HG03521 (cell line): ENCODE measurements around the gene CCNI.
"Not testable (repeated sequence)": the region's sequence is repeated elsewhere in the genome, so short reads cannot be mapped to it uniquely, and the experiment has no call there.

Experiments used
- ATAC-seq: cut with Tn5 transposase; IDR thresholded peaks from one replicate; pipeline ENCODE4 v1.9.1; 2021; ENCODE audit warnings: mild to moderate bottlenecking, moderate library complexity; ENCODE audit not compliant: unreplicated experiment

Gene CCNI

GRCh38 chr4:77040854-77041725, 34.7 kb downstream of the CCNI start:
- ATAC-seq: no peak

GRCh38 chr4:77040270-77040669, 35.5 kb downstream of the CCNI start:
- ATAC-seq: no peak

- ATAC-seq: no peak
Measured at GRCh38 chr4:77039796-77040195, 36.0 kb downstream of the CCNI start.

GRCh38 chr4:77037736-77038135, 38.1 kb downstream of the CCNI start:
- ATAC-seq: no peak

GRCh38 chr4:77037168-77037567, 38.6 kb downstream of the CCNI start:
- ATAC-seq: not testable (repeated sequence)

GRCh38 chr4:77036206-77036605, 39.6 kb downstream of the CCNI start:
- ATAC-seq: no peak

- no peak for ATAC-seq
Measured at GRCh38 chr4:77035153-77035552, 40.6 kb downstream of the CCNI start.

- no peak for ATAC-seq
Measured at GRCh38 chr4:77031544-77031943, 44.2 kb downstream of the CCNI start.

- not testable (repeated sequence) for ATAC-seq
Measured at GRCh38 chr4:77029757-77030156, 46.0 kb downstream of the CCNI start.

- ATAC-seq: no peak
Measured at GRCh38 chr4:77028246-77028645, 47.5 kb downstream of the CCNI start.

- no peak for ATAC-seq
Measured at GRCh38 chr4:77026322-77026704, 49.5 kb downstream of the CCNI start.

GRCh38 chr4:77025643-77026321, 50.0 kb downstream of the CCNI start:
- peak; percentile 67 for ATAC-seq

GRCh38 chr4:77023920-77024319, 51.9 kb downstream of the CCNI start:
- ATAC-seq: no peak

GRCh38 chr4:77022560-77023179, 53.1 kb downstream of the CCNI start:
- no peak for ATAC-seq

- ATAC-seq: no peak
Measured at GRCh38 chr4:77021614-77022089, 54.1 kb downstream of the CCNI start.

- ATAC-seq: no peak
Measured at GRCh38 chr4:77020017-77020416, 55.8 kb downstream of the CCNI start.

GRCh38 chr4:77015390-77015789, 60.4 kb downstream of the CCNI start:
- ATAC-seq: no peak

- no peak for ATAC-seq
Measured at GRCh38 chr4:77014256-77014655, 61.5 kb downstream of the CCNI start.

- no peak for ATAC-seq
Measured at GRCh38 chr4:77012726-77013125, 63.1 kb downstream of the CCNI start.

- ATAC-seq: no peak
Measured at GRCh38 chr4:77010841-77011354, 64.9 kb downstream of the CCNI start.

- ATAC-seq: no peak
Measured at GRCh38 chr4:77009511-77010115, 66.2 kb downstream of the CCNI start.
